Thyroid gland (tissue), 4 donors: ENCODE measurements around the gene PIF1. TPM values are rescaled to one million over a fixed set of nuclear protein-coding genes. Genes with fewer than 3 reads are reported as not detected.
"Not testable (repeated sequence)": the region's sequence is repeated elsewhere in the genome, so short reads cannot be mapped to it uniquely, and the experiment has no call there.

Source experiments
- DNase-seq, 2 donors: peaks; one replicate each; pipeline ENCODE4 v3.0.0-alpha.2; 2019
- H3K27ac ChIP-seq, 3 donors: fragments of 200-600 bp; sonication (generic); 1 replicate in 2 of 3; 2 replicates in 1 of 3; pipeline ENCODE4 v1.5.1; 2016 to 2019; ENCODE audit warnings: mild to moderate bottlenecking in 1 of 3, moderate library complexity in 1 of 3
- H3K27me3 ChIP-seq: fragments of 200-600 bp; sonication (generic); one replicate; pipeline ENCODE4 v1.5.1; 2019
- H3K36me3 ChIP-seq, 2 donors: fragments of 200-600 bp; sonication (generic); one replicate each; pipeline ENCODE4 v1.5.1; 2016 to 2019
- H3K4me1 ChIP-seq, 2 donors: fragments of 200-600 bp; sonication (generic); one replicate each; pipeline ENCODE4 v1.5.1; 2017 to 2019
- H3K4me3 ChIP-seq, 3 donors: fragments of 200-600 bp; sonication (generic); replicated peaks in 1 of 3; 1 replicate in 2 of 3; 2 replicates in 1 of 3; pipeline ENCODE4 v1.5.1; 2016; ENCODE audit warnings: mild to moderate bottlenecking in 1 of 3
- H3K9me3 ChIP-seq: fragments of 200-600 bp; sonication (generic); one replicate; pipeline ENCODE4 v1.5.1; 2017
- POLR2A ChIP-seq, 2 donors: fragments of 450-650 bp; IDR thresholded peaks; one replicate each; pipeline ENCODE4 v1.6.1; 2017; ENCODE audit warnings: antibody characterized with exemption in 2 of 2, mild to moderate bottlenecking in 2 of 2, moderate library complexity in 1 of 2
- WGBS, 2 donors: methylation state at CpG; one replicate each; pipeline ENCODE4 v1.1.5; 2017; 5-methylcytosine and 5-hydroxymethylcytosine counted together
- intact Hi-C: fragments of 100-400 bp; cut with DNase I; formaldehyde crosslinking; loops from one replicate; pipeline ENCODE4 v1.15.1; 2023
- total RNA-seq, 4 donors: library from RNA; depleted of rRNA; stranded (reverse); fragments of >200 nt; gene quantifications; one replicate each; pipeline ENCODE4 v1.2.3, GENCODE V29; 2016
- TF ChIP-seq, protein P1 (sequence below), 6 experiments: fragments of 200-600 bp in 3 of 6; fragments of 450-650 bp in 3 of 6; sonication (generic) in 3 of 6; IDR thresholded peaks; one replicate each; pipeline ENCODE4 v1.5.1; 2016 to 2019; ENCODE audit warnings: antibody characterized with exemption in 6 of 6, mild to moderate bottlenecking in 2 of 6, inconsistent platforms in 1 of 6, moderate library complexity in 1 of 6

The PIF1 gene
- total RNA-seq, 4 donors from 2014 or later: 0.33 to 1.1 (median 0.54) TPM; not detected in 1

DNA sequence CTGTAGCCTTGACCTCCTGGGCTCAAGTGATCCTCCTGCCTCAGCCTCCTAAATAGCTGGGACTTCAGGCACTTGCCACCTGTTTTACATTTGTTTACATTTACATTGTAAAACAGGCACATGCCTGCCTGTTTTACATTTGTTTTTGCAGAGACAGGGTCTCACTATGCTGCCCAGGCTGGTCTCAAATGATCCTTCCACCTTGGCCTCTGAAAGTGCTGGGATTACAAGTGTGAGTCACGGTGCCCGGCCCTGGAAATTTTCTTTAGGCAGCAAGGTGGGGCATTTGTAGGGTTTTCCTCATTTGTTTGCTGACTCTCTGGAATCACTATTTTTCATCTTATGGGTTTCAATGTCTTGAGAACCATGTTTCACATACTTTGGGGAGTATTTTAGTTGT is 25.0 kb downstream of the PIF1 start:
- DNase-seq: no peak
- Histone ChIP-seq H3K36me3 (no peaks in the 10 kb centered on the region), H3K4me1 (peaks cover 0 to 14% of the 10 kb centered on the region in 2 donors), H3K27me3 (no peaks in the 10 kb centered on the region), H3K4me3 (no peak overlapping the region), H3K9me3 (no peaks in the 10 kb centered on the region), H3K27ac (no peak overlapping the region)
- 97 to 98% methylated on average over 2 of the region's 2 CpGs for WGBS, 2 donors
- intact Hi-C loops: no loop called here
- TF ChIP-seq, protein P1, sequence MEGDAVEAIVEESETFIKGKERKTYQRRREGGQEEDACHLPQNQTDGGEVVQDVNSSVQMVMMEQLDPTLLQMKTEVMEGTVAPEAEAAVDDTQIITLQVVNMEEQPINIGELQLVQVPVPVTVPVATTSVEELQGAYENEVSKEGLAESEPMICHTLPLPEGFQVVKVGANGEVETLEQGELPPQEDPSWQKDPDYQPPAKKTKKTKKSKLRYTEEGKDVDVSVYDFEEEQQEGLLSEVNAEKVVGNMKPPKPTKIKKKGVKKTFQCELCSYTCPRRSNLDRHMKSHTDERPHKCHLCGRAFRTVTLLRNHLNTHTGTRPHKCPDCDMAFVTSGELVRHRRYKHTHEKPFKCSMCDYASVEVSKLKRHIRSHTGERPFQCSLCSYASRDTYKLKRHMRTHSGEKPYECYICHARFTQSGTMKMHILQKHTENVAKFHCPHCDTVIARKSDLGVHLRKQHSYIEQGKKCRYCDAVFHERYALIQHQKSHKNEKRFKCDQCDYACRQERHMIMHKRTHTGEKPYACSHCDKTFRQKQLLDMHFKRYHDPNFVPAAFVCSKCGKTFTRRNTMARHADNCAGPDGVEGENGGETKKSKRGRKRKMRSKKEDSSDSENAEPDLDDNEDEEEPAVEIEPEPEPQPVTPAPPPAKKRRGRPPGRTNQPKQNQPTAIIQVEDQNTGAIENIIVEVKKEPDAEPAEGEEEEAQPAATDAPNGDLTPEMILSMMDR (IDR thresholded peaks at IDR 0.05): no peak
- TF ChIP-seq POLR2A (IDR thresholded peaks at IDR 0.05): no peak

DNA sequence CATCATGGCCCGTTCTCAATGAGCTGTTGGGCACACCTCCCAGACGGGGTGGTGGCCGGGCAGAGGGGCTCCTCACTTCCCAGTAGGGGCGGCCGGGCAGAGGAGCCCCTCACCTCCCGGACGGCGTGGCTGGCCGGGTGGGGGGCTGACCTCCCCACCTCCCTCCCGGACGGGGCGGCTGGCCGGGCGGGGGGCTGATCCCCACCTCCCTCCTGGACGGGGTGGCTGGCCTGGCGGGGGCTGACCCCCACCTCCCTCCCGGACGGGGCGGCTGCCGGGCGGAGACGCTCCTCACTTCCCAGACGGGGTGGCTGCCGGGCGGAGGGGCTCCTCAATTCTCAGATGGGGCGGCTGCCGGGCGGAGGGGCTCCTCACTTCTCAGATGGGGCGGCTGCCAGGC is 26.5 kb downstream of the PIF1 start:
- H3K36me3 ChIP-seq, H3K4me3 ChIP-seq, intact Hi-C loops, DNase-seq, H3K27ac ChIP-seq, H3K27me3 ChIP-seq, H3K9me3 ChIP-seq: not testable (repeated sequence)
- WGBS, 2 donors: 100% methylated on average over 1 of the region's 29 CpGs; no CpG with 5 or more reads in 1 of the 2 donors
- peaks cover 0 to 14% of the 10 kb centered on the region in 2 donors for H3K4me1 ChIP-seq

DNA sequence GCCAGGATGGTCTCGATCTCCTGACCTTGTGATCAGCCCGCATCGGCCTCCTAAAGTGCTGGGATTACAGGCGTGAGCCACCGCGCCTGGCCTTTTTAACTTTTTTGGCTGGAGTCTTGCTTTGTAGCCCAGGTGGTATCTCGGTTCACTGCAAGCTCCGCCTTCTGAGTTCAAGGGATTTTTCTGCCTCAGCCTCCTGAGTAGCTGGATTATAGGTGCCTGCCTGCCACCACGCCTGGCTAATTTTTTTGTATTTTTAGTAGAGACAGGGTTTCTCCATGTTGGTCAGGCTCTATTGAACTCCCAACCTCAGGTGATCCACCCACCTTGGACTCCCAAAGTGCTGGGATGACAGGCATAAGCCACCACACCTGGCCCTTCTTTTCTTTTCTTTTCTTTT is 29.5 kb downstream of the PIF1 start:
- 62 to 69% methylated on average over 9 of the region's 9 CpGs for WGBS, 2 donors
- peak; percentile 59 to 64 for DNase-seq
- H3K36me3 ChIP-seq, H3K9me3 ChIP-seq, intact Hi-C loops, H3K4me1 ChIP-seq, H3K27me3 ChIP-seq, H3K4me3 ChIP-seq: not testable (repeated sequence)
- peak overlapping the region in 1 of 3 donors; percentile 56 for H3K27ac ChIP-seq

DNA sequence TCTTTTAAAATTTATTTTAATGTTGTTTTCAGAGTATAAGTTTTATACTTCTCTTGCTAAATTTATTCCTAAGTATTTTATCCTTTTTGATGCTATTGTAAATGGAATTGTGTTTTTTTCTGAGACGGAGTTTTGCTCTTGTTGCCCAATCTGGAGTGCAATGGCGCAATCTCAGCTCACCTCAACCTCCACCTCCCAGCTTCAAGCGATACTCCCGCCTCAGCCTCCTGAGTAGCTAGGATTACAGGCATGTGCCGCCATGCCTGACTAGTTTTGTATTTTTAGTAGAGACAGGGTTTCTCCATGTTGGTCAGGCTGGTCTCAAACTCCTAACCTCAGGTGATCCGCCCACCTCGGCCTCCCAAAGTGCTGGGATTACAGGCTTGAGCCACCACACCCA is 30.1 kb downstream of the PIF1 start:
- intact Hi-C loops: not testable (repeated sequence)

DNA sequence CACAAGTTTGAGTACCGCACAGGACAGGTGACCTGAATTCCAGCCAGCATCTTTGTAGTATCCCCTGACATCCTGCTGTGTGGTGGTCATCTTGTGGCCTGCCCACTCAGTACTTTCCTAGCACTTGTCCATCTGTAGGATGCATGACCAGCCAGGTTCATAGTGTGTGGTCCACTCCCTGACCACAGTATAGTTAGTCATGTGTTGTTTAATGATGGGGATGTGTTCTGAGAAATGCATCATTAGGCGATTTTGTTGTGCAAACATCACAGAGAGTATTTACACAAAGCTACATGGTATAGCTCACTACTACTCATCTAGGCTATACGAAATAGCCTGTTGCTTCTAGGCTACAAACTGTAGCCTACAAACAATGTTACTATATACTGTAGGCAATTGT is 33.2 kb downstream of the PIF1 start:
- no peak for DNase-seq
- Histone ChIP-seq H3K27ac (no peak overlapping the region), H3K27me3 (no peaks in the 10 kb centered on the region), H3K4me1 (peaks cover 0 to 6% of the 10 kb centered on the region in 2 donors), H3K4me3 (no peak overlapping the region), H3K9me3 (no peaks in the 10 kb centered on the region), H3K36me3 (no peaks in the 10 kb centered on the region)
- no peak for TF ChIP-seq POLR2A (IDR thresholded peaks at IDR 0.05)
- TF ChIP-seq, protein P1 (IDR thresholded peaks at IDR 0.05): no peak
- intact Hi-C loops: no loop called here
- 92 to 95% methylated on average over 3 of the region's 3 CpGs for WGBS, 2 donors

More for the DNA sequence above, 30.1 kb downstream of the PIF1 start:
- H3K27me3 ChIP-seq, H3K9me3 ChIP-seq, H3K4me1 ChIP-seq, H3K36me3 ChIP-seq, H3K4me3 ChIP-seq: not testable (repeated sequence)
- peak in 1 of 2 donors; percentile 12 for DNase-seq
- peak overlapping the region in 1 of 3 donors; percentile 45 for H3K27ac ChIP-seq
- WGBS, 2 donors: 79 to 80% methylated on average over 7 of the region's 7 CpGs

DNA sequence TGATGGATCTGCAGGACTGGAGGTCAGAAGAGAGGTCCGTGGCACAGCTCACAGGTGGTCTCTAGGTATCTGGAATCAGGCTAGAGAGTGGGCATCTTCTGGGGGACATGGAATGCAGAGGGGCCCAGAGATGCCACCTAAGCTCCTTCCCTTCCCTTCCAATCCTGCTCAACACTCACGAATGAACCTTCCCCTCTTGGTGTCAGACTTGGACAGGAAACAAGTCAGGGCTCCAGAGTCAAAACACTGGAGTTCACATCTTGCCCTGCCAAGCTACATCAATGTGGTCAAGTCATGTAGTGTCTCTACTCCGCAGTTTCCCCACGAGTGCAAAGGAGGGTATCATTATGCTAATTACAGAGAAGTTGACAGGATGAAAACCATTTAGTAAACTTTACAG is 34.0 kb downstream of the PIF1 start:
- Histone ChIP-seq H3K27ac (no peak overlapping the region), H3K9me3 (no peaks in the 10 kb centered on the region), H3K4me1 (peaks cover 0 to 11% of the 10 kb centered on the region in 2 donors), H3K36me3 (no peaks in the 10 kb centered on the region), H3K4me3 (no peak overlapping the region), H3K27me3 (no peaks in the 10 kb centered on the region)
- intact Hi-C loops: no loop called here
- 37 to 45% methylated on average over 4 of the region's 4 CpGs for WGBS, 2 donors
- no peak for DNase-seq
- no peak for TF ChIP-seq POLR2A (IDR thresholded peaks at IDR 0.05)
- TF ChIP-seq, protein P1 (IDR thresholded peaks at IDR 0.05): no peak

DNA sequence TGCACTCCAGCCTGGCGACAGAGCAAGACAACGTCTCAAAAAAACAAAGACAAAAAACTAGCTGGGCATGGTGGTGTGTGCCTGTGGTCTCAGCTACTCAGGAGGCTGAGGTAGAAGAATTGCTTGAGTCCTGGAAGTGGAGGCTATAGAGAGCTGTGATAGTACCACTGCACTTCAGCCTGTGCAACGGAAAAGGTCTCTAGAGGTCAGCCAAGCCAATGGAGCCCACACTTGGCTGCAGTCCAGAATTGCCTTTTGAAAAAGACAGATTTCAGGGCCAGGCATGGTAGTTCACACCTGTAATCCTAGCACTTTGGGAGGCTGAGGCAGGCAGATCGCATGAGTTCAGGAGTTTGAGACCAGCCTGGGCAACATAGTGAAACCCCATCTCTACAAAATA is 41.7 kb downstream of the PIF1 start:
- DNase-seq: no peak
- Histone ChIP-seq H3K27ac (no peak overlapping the region), H3K9me3 (no peaks in the 10 kb centered on the region), H3K4me1 (peaks cover 0 to 8% of the 10 kb centered on the region in 2 donors), H3K4me3 (no peak overlapping the region), H3K27me3 (no peaks in the 10 kb centered on the region), H3K36me3 (no peaks in the 10 kb centered on the region)
- TF ChIP-seq, protein P1 (IDR thresholded peaks at IDR 0.05): no peak
- no peak for TF ChIP-seq POLR2A (IDR thresholded peaks at IDR 0.05)
- intact Hi-C loops: no loop called here
- WGBS, 2 donors: 82 to 89% methylated on average over 4 of the region's 4 CpGs
